ENCODE measurements around the gene DNM3. TPM values are rescaled to one million over a fixed set of nuclear protein-coding genes. Genes with fewer than 3 reads are reported as not detected.

Gene DNM3
- polyA plus RNA-seq, 2 donors = 0.53 to 0.76 TPM

DNA sequence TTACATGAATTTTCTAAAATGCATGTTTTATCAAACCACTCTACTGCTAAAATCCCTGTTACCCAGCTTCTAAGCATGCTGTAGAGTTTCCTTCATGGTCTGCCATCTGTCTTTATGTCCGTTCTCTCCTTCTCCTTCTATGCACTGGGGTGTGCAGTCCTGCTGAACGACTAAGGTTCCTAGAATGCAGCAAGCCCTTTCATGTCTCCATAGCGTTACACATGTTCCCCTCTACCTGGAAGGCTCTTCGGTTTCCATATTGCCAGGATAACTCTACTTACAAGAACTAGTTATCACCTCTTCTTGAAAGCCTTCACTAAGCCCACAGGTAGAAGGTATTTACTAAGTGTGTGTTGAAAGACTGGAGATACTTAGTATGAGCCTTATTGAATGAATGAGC, 22.2 kb downstream of the DNM3 start:
- Histone ChIP-seq H3K4me3 (ENCODE audit: low read depth in 1 of 2, low read length in 2 of 2) (no peak overlapping the region), H3K27ac (ENCODE audit: low read depth in 2 of 2, low read length in 1 of 2) (no peak overlapping the region), H3K27me3 (ENCODE audit: control insufficient read depth in 1 of 2, insufficient read depth in 2 of 2, low read length in 2 of 2) (no peaks in the 10 kb centered on the region), H3K36me3 (ENCODE audit: control insufficient read depth in 2 of 2, insufficient read depth in 2 of 2, low read length in 1 of 2) (no peaks in the 10 kb centered on the region), H3K4me1 (ENCODE audit: control insufficient read depth in 2 of 2, insufficient read depth in 2 of 2, low read length in 1 of 2) (no peaks in the 10 kb centered on the region), H3K9me3 (ENCODE audit: control insufficient read depth in 2 of 2, insufficient read depth in 1 of 2, low read depth in 1 of 2, low read length in 1 of 2) (no peaks in the 10 kb centered on the region)
- WGBS, 2 donors = 80 to 85% methylated on average over 4 of the region's 4 CpGs

- H3K4me1 ChIP-seq (ENCODE audit: control insufficient read depth in 2 of 2, insufficient read depth in 2 of 2, low read length in 1 of 2) = no peaks in the 10 kb centered on the region
- no peaks in the 10 kb centered on the region for H3K27me3 ChIP-seq (ENCODE audit: control insufficient read depth in 1 of 2, insufficient read depth in 2 of 2, low read length in 2 of 2)
- H3K36me3 ChIP-seq (ENCODE audit: control insufficient read depth in 2 of 2, insufficient read depth in 2 of 2, low read length in 1 of 2) = no peaks in the 10 kb centered on the region
- no peak overlapping the region for H3K4me3 ChIP-seq (ENCODE audit: low read depth in 1 of 2, low read length in 2 of 2)
- no peak overlapping the region for H3K27ac ChIP-seq (ENCODE audit: low read depth in 2 of 2, low read length in 1 of 2)
- H3K9me3 ChIP-seq (ENCODE audit: control insufficient read depth in 2 of 2, insufficient read depth in 1 of 2, low read depth in 1 of 2, low read length in 1 of 2) = no peaks in the 10 kb centered on the region
Observed at GRCh38 chr1:171864308-171864707, 23.0 kb downstream of the DNM3 start.

DNA sequence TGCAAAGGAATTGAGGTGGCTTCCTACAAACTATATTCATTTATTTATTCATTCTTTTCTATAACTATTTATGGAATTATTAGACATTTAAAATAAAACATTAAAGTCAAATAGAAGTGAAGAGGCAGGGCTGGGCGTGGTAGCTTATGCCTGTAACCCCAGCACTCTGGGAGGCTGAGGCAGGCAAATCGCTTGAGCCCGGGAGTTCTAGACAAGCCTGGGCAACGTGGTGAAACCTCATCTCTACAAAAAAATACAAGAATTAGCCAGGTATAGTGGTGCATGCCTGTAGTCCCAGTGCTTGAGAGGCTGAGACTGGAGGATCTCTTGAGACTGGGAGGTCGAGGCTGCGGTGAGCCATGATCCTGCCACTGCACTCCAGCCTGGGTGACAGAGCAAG, 23.8 kb downstream of the DNM3 start:
- Histone ChIP-seq H3K9me3 (ENCODE audit: control insufficient read depth in 2 of 2, insufficient read depth in 1 of 2, low read depth in 1 of 2, low read length in 1 of 2) (no peaks in the 10 kb centered on the region), H3K27me3 (ENCODE audit: control insufficient read depth in 1 of 2, insufficient read depth in 2 of 2, low read length in 2 of 2) (no peaks in the 10 kb centered on the region), H3K4me1 (ENCODE audit: control insufficient read depth in 2 of 2, insufficient read depth in 2 of 2, low read length in 1 of 2) (no peaks in the 10 kb centered on the region), H3K27ac (ENCODE audit: low read depth in 2 of 2, low read length in 1 of 2) (no peak overlapping the region), H3K36me3 (ENCODE audit: control insufficient read depth in 2 of 2, insufficient read depth in 2 of 2, low read length in 1 of 2) (no peaks in the 10 kb centered on the region), H3K4me3 (ENCODE audit: low read depth in 1 of 2, low read length in 2 of 2) (no peak overlapping the region)
- WGBS, 2 donors = 70 to 82% methylated on average over 6 of the region's 6 CpGs

DNA sequence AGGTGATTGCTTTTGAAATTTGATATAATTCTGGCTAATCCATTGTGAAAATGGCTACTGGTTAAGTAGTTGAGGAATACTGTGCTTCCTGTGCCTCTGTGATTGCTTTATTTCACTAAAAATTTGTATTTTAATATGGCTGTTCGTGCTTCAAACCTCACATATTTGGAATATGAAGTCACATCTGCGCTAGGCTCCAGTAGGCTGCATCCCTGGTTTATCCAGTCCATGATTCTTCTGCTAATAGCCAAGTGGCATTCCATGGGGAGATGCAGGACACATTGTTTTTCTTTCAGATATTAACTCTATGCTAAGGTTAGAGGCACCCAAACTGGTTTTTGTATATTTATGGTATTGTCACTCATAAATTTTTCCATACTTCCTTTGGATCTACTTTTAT, 25.9 kb downstream of the DNM3 start:
- H3K4me3 ChIP-seq (ENCODE audit: low read depth in 1 of 2, low read length in 2 of 2) = no peak overlapping the region
- H3K4me1 ChIP-seq (ENCODE audit: control insufficient read depth in 2 of 2, insufficient read depth in 2 of 2, low read length in 1 of 2) = no peaks in the 10 kb centered on the region
- H3K27ac ChIP-seq (ENCODE audit: low read depth in 2 of 2, low read length in 1 of 2) = no peak overlapping the region
- H3K9me3 ChIP-seq (ENCODE audit: control insufficient read depth in 2 of 2, insufficient read depth in 1 of 2, low read depth in 1 of 2, low read length in 1 of 2) = no peaks in the 10 kb centered on the region
- WGBS, 2 donors = 83 to 88% methylated on average over 2 of the region's 2 CpGs
- no peaks in the 10 kb centered on the region for H3K27me3 ChIP-seq (ENCODE audit: control insufficient read depth in 1 of 2, insufficient read depth in 2 of 2, low read length in 2 of 2)
- H3K36me3 ChIP-seq (ENCODE audit: control insufficient read depth in 2 of 2, insufficient read depth in 2 of 2, low read length in 1 of 2) = no peaks in the 10 kb centered on the region

GRCh38 chr1:171868217-171868803, 27.0 kb downstream of the DNM3 start:
- H3K4me3 ChIP-seq (ENCODE audit: low read depth in 1 of 2, low read length in 2 of 2) = no peak overlapping the region
- no peaks in the 10 kb centered on the region for H3K4me1 ChIP-seq (ENCODE audit: control insufficient read depth in 2 of 2, insufficient read depth in 2 of 2, low read length in 1 of 2)
- no peaks in the 10 kb centered on the region for H3K27me3 ChIP-seq (ENCODE audit: control insufficient read depth in 1 of 2, insufficient read depth in 2 of 2, low read length in 2 of 2)
- no peaks in the 10 kb centered on the region for H3K9me3 ChIP-seq (ENCODE audit: control insufficient read depth in 2 of 2, insufficient read depth in 1 of 2, low read depth in 1 of 2, low read length in 1 of 2)
- H3K27ac ChIP-seq (ENCODE audit: low read depth in 2 of 2, low read length in 1 of 2) = no peak overlapping the region
- 66 to 72% methylated on average over 3 of the region's 3 CpGs for WGBS, 2 donors
- no peaks in the 10 kb centered on the region for H3K36me3 ChIP-seq (ENCODE audit: control insufficient read depth in 2 of 2, insufficient read depth in 2 of 2, low read length in 1 of 2)

DNA sequence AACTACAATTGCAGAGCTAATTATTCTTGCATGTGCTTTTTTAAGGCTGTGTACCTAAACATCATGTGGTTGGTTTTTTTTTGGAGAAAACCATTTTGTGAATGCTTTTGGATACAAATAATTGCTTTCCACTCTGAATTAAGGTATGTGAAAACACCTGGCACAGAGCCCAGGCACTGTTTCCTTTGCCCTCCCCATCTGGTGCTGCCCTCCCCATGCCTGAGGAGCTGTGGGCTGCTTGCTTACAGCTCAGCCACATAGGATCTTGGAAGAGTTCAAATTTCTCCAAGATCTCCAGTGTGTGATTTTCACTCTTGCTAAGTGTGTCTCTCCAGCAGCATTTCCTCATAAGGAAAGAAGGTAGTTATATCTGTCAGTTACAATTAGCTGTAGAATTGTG, 27.8 kb downstream of the DNM3 start:
- Histone ChIP-seq H3K27ac (ENCODE audit: low read depth in 2 of 2, low read length in 1 of 2) (no peak overlapping the region), H3K36me3 (ENCODE audit: control insufficient read depth in 2 of 2, insufficient read depth in 2 of 2, low read length in 1 of 2) (no peaks in the 10 kb centered on the region), H3K9me3 (ENCODE audit: control insufficient read depth in 2 of 2, insufficient read depth in 1 of 2, low read depth in 1 of 2, low read length in 1 of 2) (no peaks in the 10 kb centered on the region), H3K4me3 (ENCODE audit: low read depth in 1 of 2, low read length in 2 of 2) (no peak overlapping the region), H3K4me1 (ENCODE audit: control insufficient read depth in 2 of 2, insufficient read depth in 2 of 2, low read length in 1 of 2) (no peaks in the 10 kb centered on the region), H3K27me3 (ENCODE audit: control insufficient read depth in 1 of 2, insufficient read depth in 2 of 2, low read length in 2 of 2) (no peaks in the 10 kb centered on the region)

- Histone ChIP-seq H3K9me3 (ENCODE audit: control insufficient read depth in 2 of 2, insufficient read depth in 1 of 2, low read depth in 1 of 2, low read length in 1 of 2) (no peaks in the 10 kb centered on the region), H3K36me3 (ENCODE audit: control insufficient read depth in 2 of 2, insufficient read depth in 2 of 2, low read length in 1 of 2) (no peaks in the 10 kb centered on the region), H3K27ac (ENCODE audit: low read depth in 2 of 2, low read length in 1 of 2) (no peak overlapping the region), H3K27me3 (ENCODE audit: control insufficient read depth in 1 of 2, insufficient read depth in 2 of 2, low read length in 2 of 2) (no peaks in the 10 kb centered on the region), H3K4me1 (ENCODE audit: control insufficient read depth in 2 of 2, insufficient read depth in 2 of 2, low read length in 1 of 2) (no peaks in the 10 kb centered on the region), H3K4me3 (ENCODE audit: low read depth in 1 of 2, low read length in 2 of 2) (no peak overlapping the region)
- WGBS, 2 donors = 73 to 80% methylated on average over 2 of the region's 2 CpGs
Observed at GRCh38 chr1:171871848-171872247, 30.6 kb downstream of the DNM3 start.

- 80 to 82% methylated on average over 5 of the region's 5 CpGs for WGBS, 2 donors
- Histone ChIP-seq H3K4me1 (ENCODE audit: control insufficient read depth in 2 of 2, insufficient read depth in 2 of 2, low read length in 1 of 2) (no peaks in the 10 kb centered on the region), H3K36me3 (ENCODE audit: control insufficient read depth in 2 of 2, insufficient read depth in 2 of 2, low read length in 1 of 2) (no peaks in the 10 kb centered on the region), H3K27me3 (ENCODE audit: control insufficient read depth in 1 of 2, insufficient read depth in 2 of 2, low read length in 2 of 2) (no peaks in the 10 kb centered on the region), H3K9me3 (ENCODE audit: control insufficient read depth in 2 of 2, insufficient read depth in 1 of 2, low read depth in 1 of 2, low read length in 1 of 2) (no peaks in the 10 kb centered on the region), H3K27ac (ENCODE audit: low read depth in 2 of 2, low read length in 1 of 2) (no peak overlapping the region), H3K4me3 (ENCODE audit: low read depth in 1 of 2, low read length in 2 of 2) (no peak overlapping the region)
Observed at GRCh38 chr1:171872430-171872829, 31.1 kb downstream of the DNM3 start.

DNA sequence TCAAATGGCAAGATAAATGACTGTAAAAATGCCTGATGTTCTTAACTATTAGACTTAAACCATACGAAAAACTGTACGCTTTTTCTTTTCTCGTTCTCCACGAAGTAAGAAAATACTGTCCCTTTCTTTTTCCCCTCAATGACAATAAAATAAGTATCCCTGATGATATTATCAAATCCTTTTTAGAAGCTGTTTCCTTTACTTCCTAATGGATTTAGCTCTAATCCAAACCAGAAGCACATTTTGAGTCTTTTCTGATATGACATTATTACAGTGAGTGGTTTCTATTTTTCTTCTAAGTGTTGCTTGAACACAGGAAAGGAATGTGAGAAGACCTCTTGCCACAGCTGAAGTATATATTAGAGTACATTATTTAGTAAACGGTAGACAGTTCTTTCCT, 32.4 kb downstream of the DNM3 start:
- no peaks in the 10 kb centered on the region for H3K9me3 ChIP-seq (ENCODE audit: control insufficient read depth in 2 of 2, insufficient read depth in 1 of 2, low read depth in 1 of 2, low read length in 1 of 2)
- H3K27ac ChIP-seq (ENCODE audit: low read depth in 2 of 2, low read length in 1 of 2) = no peak overlapping the region
- H3K4me3 ChIP-seq (ENCODE audit: low read depth in 1 of 2, low read length in 2 of 2) = no peak overlapping the region
- H3K36me3 ChIP-seq (ENCODE audit: control insufficient read depth in 2 of 2, insufficient read depth in 2 of 2, low read length in 1 of 2) = no peaks in the 10 kb centered on the region
- H3K4me1 ChIP-seq (ENCODE audit: control insufficient read depth in 2 of 2, insufficient read depth in 2 of 2, low read length in 1 of 2) = no peaks in the 10 kb centered on the region
- 81 to 84% methylated on average over 5 of the region's 5 CpGs for WGBS, 2 donors
- no peaks in the 10 kb centered on the region for H3K27me3 ChIP-seq (ENCODE audit: control insufficient read depth in 1 of 2, insufficient read depth in 2 of 2, low read length in 2 of 2)

DNA sequence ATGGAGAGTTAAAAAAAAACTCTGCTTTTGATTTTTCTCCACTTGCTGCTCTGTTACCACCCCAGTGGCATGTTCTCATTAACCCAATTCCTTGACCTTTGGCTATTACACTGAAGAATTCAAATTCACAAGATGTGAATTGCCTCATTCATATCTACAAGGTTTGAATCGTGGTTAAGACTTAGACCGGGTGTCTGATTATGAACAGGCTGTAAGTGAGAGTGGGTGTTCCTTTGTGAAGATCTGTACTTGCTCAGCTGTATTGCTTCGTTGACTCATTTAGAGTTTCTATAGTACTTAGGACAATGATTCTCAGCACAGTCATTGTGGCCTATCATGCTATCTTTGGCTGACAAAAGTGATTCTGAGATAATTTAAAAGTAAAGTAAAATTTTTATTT, 36.4 kb downstream of the DNM3 start:
- Histone ChIP-seq H3K4me3 (ENCODE audit: low read depth in 1 of 2, low read length in 2 of 2) (no peak overlapping the region), H3K9me3 (ENCODE audit: control insufficient read depth in 2 of 2, insufficient read depth in 1 of 2, low read depth in 1 of 2, low read length in 1 of 2) (no peaks in the 10 kb centered on the region), H3K27ac (ENCODE audit: low read depth in 2 of 2, low read length in 1 of 2) (no peak overlapping the region), H3K36me3 (ENCODE audit: control insufficient read depth in 2 of 2, insufficient read depth in 2 of 2, low read length in 1 of 2) (no peaks in the 10 kb centered on the region), H3K4me1 (ENCODE audit: control insufficient read depth in 2 of 2, insufficient read depth in 2 of 2, low read length in 1 of 2) (no peaks in the 10 kb centered on the region), H3K27me3 (ENCODE audit: control insufficient read depth in 1 of 2, insufficient read depth in 2 of 2, low read length in 2 of 2) (no peaks in the 10 kb centered on the region)
- WGBS, 2 donors = 52 to 59% methylated on average over 3 of the region's 3 CpGs
